AG08395 (cell line): ENCODE measurements around the gene HMGXB3.
A peak's percentile ranks its signal among the peaks of the same experiment; 100 is the strongest.
"Not testable (repeated sequence)": the region's sequence is repeated elsewhere in the genome, so short reads cannot be mapped to it uniquely, and the experiment has no call there.

Experiments used
- DNase-seq: peaks from one replicate; pipeline ENCODE4 v3.0.0; 2012; ENCODE audit warnings: mixed read lengths, low spot score

Gene HMGXB3

GRCh38 chr5:150021491-150022157 is 21.1 kb downstream of the HMGXB3 start:
- DNase-seq, result no peak

GRCh38 chr5:150022158-150022531 is 21.6 kb downstream of the HMGXB3 start:
- peak; percentile 83 for DNase-seq

DNA sequence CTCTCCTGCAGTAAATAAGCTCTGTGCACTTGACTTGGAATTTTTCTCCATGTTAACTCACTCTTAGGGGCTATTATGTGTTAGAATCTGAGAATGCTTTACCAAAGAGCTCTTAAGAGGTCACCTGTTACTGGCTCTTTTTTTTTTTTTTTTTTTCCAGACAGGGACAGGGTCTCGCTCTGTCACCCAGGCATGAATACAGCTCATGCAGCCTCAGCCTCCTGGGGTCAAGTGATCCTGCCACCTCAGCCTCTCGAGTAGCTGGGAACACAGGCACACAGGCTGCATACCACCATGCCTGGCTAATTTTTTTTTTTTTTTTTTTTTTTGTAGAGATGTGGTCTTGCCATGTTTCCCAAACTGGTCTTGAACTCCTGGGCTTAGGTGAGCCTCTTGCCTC is 22.1 kb downstream of the HMGXB3 start:
- DNase-seq, result no peak

DNA sequence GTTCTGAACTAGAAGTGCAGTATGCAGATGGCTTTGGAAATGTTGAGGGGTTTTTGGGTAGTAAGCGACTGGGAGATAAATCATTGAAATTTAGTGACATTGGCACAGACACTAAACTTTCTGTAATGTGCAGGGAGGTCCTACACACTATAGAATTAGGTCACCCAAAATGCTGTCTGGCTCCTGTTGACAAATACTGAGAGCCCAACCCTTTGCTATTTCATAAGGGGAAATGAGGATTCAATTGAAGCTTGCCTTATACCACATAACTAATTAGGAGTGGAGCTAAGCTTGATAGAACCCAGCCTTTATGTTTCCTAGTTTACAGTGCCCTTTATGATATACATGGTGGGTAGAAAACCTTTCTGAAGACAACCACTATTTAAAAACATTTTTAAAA is 22.6 kb downstream of the HMGXB3 start:
- DNase-seq, result no peak

DNA sequence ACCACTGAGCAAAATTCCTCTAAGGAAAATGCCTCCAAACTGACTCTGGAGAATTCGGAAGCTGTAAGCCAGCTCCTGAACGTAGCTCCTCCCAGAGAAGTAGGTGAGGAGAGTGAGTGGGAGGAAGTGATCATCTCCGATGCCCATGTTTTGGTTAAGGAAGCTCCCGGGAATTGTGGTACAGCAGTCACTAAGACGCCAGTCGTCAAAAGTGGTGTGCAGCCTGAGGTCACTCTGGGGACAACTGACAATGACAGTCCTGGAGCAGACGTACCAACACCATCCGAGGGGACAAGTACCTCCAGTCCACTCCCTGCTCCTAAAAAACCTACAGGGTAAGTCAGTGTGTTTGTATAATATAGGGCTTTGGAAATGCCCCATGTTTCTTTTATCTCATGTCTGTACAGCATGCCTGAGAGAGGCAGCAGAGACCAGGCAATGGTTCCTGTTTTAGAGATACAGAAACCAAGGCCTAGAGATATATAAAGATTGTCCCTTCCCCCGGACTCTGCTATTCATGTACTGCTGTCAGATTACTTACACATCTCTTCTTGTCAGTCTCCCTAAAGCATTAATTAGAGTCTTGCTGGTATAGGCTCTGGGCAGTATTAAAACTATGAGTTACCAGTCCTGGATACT is 23.9 kb downstream of the HMGXB3 start:
- DNase-seq, result no peak

DNA sequence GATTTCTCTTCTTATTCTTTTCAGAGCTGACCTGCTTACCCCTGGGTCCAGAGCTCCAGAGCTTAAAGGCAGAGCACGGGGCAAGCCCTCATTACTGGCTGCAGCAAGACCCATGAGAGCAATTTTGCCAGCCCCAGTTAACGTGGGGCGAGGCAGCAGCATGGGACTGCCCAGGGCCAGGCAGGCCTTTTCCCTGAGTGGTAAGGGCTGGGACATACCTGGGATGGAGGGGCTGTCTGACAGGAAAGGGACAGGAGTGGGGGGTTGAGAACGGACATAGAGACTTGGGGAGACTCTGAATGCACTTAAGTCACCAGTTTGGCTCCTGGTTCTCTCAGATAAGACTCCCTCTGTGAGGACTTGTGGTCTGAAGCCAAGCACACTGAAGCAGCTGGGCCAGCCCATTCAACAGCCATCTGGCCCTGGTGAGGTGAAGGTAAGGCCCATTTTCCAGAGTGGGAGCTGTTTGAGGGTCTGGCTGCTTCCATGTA is 26.2 kb downstream of the HMGXB3 start:
- no peak for DNase-seq

DNA sequence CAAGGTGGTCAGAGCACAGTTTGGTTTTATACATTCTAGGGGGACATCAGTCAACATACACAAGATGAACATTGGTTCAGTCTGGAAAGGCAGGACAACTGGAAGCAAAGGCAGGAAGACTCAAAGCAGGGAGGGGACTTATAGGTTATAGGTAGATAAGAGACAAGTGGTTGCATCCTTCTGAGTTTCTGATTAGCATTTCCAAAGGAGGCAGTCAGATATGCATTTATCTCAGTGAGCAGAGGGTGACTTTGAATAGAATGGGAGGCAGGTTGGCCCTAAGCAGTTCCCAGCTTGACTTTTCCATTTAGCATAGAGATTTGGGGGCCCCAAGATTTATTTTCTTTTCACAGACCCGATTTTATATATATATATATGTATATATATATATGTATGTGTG is 27.5 kb downstream of the HMGXB3 start:
- not testable (repeated sequence) for DNase-seq

- DNase-seq, result no peak
Observed at GRCh38 chr5:150033334-150033733, 32.8 kb downstream of the HMGXB3 start.

- peak; percentile 91 for DNase-seq
Observed at GRCh38 chr5:150034662-150035061, 34.1 kb downstream of the HMGXB3 start.

GRCh38 chr5:150035139-150035895 is 34.8 kb downstream of the HMGXB3 start:
- DNase-seq, result no peak

- DNase-seq, result peak; percentile 97
Observed at GRCh38 chr5:150036513-150036912, 36.0 kb downstream of the HMGXB3 start.

- no peak for DNase-seq
Observed at GRCh38 chr5:150038547-150038946, 38.0 kb downstream of the HMGXB3 start.

GRCh38 chr5:150042459-150042858 is 41.9 kb downstream of the HMGXB3 start:
- no peak for DNase-seq

DNA sequence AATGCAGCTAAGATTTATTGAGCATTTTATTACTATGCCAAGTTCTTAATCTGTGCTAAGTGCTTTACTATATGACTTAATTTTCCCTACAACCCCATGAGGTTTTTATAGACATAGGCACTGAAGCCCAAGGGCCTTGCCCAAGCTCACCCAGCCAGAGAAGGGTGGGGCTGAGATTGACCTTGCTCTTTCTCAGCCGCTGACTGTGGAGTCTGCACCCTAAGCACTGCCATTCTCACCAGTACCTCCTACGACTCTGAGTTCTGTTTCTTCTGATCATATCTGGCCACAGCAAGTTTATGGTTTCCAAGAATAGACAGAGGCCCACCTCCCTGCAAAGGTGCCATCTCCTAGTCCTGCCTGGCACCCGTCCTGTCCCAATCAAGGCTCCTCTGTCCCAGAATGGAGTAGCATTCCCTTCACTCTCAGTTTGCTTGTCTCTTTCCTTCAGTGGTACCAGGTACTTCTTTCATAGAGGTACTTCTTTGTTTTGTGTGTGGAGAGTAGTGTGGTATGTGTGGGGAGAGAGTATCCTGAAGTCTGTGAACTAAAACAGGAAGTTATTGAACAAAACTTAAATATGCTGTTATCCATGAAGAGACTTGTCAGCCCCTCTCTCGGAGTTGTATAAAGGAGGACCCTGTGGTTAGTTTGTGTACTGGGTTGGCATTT is 43.3 kb downstream of the HMGXB3 start:
- no peak for DNase-seq

GRCh38 chr5:150044329-150044681 is 43.8 kb downstream of the HMGXB3 start:
- DNase-seq, result no peak

- DNase-seq, result no peak
Observed at GRCh38 chr5:150044712-150045111, 44.2 kb downstream of the HMGXB3 start.

DNA sequence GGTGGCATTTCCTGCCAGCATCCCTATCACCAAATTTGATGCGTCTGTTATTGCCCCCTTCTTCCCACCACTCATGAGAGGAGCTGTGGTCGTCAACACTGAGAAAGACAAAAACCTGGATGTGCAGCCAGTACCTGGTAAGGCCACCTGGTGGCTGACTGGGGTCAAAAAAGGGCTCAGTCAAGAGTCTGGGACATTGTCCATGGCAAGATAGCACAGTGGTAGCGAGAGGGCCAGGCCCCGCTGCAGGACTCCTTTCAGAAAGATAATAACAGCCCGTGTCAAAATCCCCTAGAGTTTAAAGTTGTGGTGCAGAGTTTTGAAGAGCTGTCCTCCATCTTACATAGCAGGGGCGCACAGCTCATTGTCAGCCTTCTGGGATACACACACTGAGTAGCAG is 45.0 kb downstream of the HMGXB3 start:
- no peak for DNase-seq

DNA sequence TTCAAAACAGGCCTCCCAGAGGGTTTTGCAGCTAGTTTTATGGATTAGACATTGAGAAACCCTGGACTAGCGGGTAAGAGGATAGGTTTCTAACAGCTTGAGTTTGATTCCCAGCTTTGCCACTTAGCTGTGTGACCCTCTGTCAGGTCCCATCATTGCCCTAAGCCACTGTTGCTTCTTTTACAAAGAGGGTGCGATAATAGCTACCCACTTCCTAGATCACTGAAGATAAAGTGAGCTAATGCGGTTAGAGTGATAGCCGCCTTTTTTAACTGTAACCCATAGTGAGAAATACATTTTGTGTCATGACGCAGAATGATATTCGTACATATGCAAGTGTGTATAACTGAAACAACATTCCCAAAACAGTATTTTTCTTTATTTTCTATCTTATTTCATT is 45.5 kb downstream of the HMGXB3 start:
- DNase-seq, result no peak

DNA sequence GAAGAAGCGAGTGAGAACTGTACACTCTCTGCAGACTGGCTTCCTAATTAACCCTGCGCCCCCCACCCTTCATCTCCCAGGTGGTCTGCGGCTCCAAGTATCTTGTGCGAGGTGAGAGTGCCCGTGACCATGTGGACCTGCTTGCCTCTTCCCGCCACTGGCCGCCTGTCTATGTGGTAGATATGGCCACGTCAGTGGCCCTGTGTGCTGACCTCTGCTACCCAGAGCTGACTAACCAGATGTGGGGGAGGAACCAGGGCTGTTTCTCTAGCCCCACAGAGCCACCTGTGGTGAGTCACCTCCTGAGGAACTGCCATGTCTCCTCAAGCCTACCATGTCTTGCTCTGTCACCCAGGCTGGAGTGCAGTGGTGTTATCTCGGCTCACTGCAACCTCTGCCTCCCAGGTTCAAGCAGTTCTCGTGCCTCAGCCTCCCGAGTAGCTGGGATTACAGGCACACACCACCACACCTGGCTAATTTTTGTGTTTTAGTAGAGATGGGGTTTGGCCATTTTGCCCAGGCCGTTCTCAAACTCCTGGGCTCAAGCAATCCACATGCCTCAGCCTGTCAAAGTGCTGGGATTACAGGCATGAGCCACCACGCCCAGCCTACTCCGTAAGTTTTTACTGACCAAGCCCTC is 49.8 kb downstream of the HMGXB3 start:
- DNase-seq, result not testable (repeated sequence)

DNA sequence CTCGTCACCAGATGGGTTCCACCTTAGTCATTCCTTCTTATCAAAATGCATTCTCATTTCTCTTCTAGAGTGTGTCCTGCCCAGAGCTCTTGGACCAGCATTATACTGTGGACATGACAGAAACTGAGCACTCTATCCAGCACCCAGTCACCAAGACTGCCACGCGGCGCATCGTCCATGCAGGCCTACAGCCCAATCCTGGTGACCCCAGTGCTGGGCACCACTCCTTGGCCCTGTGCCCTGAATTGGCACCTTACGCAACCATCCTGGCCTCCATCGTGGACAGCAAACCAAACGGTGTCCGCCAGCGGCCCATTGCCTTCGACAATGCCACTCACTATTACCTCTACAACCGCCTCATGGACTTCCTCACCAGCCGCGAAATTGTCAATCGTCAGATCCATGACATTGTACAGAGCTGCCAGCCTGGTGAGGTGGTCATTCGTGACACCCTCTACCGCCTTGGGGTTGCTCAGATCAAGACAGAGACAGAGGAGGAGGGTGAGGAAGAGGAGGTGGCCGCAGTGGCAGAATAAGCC is 51.2 kb downstream of the HMGXB3 start:
- no peak for DNase-seq

DNA sequence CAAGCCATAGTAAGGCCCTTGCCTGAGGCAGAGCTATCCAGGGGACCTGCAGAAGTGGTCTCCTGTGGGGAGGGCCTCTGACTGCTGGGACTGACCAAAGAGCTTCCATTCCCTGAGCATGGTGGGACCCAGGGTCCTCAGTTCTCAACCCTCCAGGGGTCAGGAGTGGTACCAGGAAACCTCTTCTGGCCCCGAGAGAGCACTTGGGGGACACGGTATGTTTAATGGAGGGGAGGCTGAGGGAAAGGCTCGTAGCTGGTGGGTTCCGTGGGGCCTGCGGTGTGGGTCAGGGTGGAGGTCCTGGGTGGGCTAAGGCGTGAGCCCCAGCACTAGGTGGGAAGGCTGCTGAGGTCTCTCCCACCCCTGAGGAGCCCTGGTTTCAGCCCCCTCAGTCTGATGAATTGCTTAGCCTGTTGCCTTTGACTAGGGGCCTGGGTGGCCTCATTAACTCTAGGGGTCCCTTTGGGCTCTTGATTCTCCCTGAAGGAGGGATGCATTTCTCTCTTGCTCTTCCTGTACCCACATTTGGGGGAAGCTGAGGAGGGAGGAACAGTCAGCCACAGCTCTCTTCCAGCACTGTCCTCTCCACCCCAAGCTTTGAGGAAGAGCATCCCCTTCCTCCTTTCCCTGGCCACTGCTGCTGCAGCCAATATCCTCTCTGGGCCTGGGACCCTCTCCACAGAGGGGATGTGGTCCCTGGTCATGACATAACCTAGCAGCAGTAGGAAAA is 51.9 kb downstream of the HMGXB3 start:
- no peak for DNase-seq
